HepG2 (cell line): Measurements from ENCODE around the gene CCDC85C. TPM values are rescaled to one million over a fixed set of nuclear protein-coding genes. Genes with fewer than 3 reads are reported as not detected.

Experiments used
- ARHGAP35 ChIP-seq: sonication (generic); formaldehyde crosslinking; IDR thresholded peaks from 2 replicates; pipeline ENCODE4 v1.9.0; 2022; ENCODE audit warnings: mild to moderate bottlenecking, inconsistent platforms, moderate library complexity, missing genetic modification reagents, borderline replicate concordance
- ELF3 ChIP-seq: IDR thresholded peaks from 2 replicates; pipeline ENCODE4 v1.6.1; 2016; ENCODE audit warnings: missing genetic modification reagents, missing compliant biosample characterization
- FOXA3 ChIP-seq: IDR thresholded peaks from 2 replicates; pipeline ENCODE4 v1.6.1; 2016; ENCODE audit warnings: missing genetic modification reagents, missing compliant biosample characterization
- HIVEP1 ChIP-seq: sonication (generic); formaldehyde crosslinking; IDR thresholded peaks from 2 replicates; pipeline ENCODE4 v1.4.0; 2020; ENCODE audit warnings: mild to moderate bottlenecking, missing genetic modification reagents
- HNRNPK ChIP-seq: fragments of 200-400 bp; formaldehyde crosslinking; IDR thresholded peaks from 2 replicates; pipeline ENCODE4 v1.6.1; 2018; ENCODE audit warnings: low read length, low read depth, moderate library complexity, mild to moderate bottlenecking; ENCODE audit not compliant: poor library complexity, severe bottlenecking
- JUND ChIP-seq: sonication (generic); formaldehyde crosslinking; IDR thresholded peaks from 2 replicates; pipeline ENCODE4 v1.8.0; 2022; ENCODE audit warnings: mild to moderate bottlenecking, missing genetic modification reagents
- MED1 ChIP-seq: sonication (generic); formaldehyde crosslinking; IDR thresholded peaks from 2 replicates; pipeline ENCODE4 v1.4.0; 2020; ENCODE audit warnings: missing genetic modification reagents
- NFE2 ChIP-seq: sonication (generic); formaldehyde crosslinking; IDR thresholded peaks from 2 replicates; pipeline ENCODE4 v1.4.0; 2020; ENCODE audit warnings: missing genetic modification reagents
- RNF2 ChIP-seq: fragments of 450-650 bp; conservative IDR thresholded peaks from 2 replicates; pipeline ENCODE4 v1.6.1; 2016; ENCODE audit warnings: low read depth
- SNAPC2 ChIP-seq: sonication (generic); formaldehyde crosslinking; IDR thresholded peaks from 2 replicates; pipeline ENCODE4 v1.8.1; 2022; ENCODE audit warnings: mild to moderate bottlenecking, missing genetic modification reagents
- SPEN ChIP-seq: sonication (generic); formaldehyde crosslinking; IDR thresholded peaks from 2 replicates; pipeline ENCODE4 v1.5.1; 2020; ENCODE audit warnings: low read depth, mild to moderate bottlenecking, missing genetic modification reagents
- SRSF1 ChIP-seq: fragments of 200-400 bp; formaldehyde crosslinking; optimal IDR thresholded peaks from 2 replicates; pipeline ENCODE3; 2017; ENCODE audit warnings: mild to moderate bottlenecking, low read depth, low read length, moderate library complexity
- ZFP36L1 ChIP-seq: sonication (generic); formaldehyde crosslinking; IDR thresholded peaks from 2 replicates; pipeline ENCODE4 v1.8.0; 2022; ENCODE audit warnings: mild to moderate bottlenecking, missing genetic modification reagents, moderate library complexity
- ZFP62 ChIP-seq: sonication (generic); formaldehyde crosslinking; IDR thresholded peaks from 2 replicates; pipeline ENCODE4 v1.4.0; 2020; ENCODE audit warnings: missing genetic modification reagents
- ZMAT3 ChIP-seq: sonication (generic); formaldehyde crosslinking; conservative IDR thresholded peaks from 2 replicates; pipeline ENCODE4 v1.7.0; 2021; ENCODE audit warnings: missing genetic modification reagents
- ZNF235 ChIP-seq: sonication (generic); formaldehyde crosslinking; IDR thresholded peaks from 2 replicates; pipeline ENCODE4 v1.8.1; 2023; ENCODE audit warnings: mild to moderate bottlenecking, missing genetic modification reagents, borderline replicate concordance
- ZNF749 ChIP-seq: sonication (generic); formaldehyde crosslinking; IDR thresholded peaks from 2 replicates; pipeline ENCODE4 v1.8.0; 2022; ENCODE audit warnings: mild to moderate bottlenecking, missing genetic modification reagents, moderate library complexity, borderline replicate concordance
- ZNF775 ChIP-seq: sonication (generic); formaldehyde crosslinking; IDR thresholded peaks from 2 replicates; pipeline ENCODE4 v1.4.0; 2020; ENCODE audit warnings: missing genetic modification reagents, mild to moderate bottlenecking, moderate library complexity, borderline replicate concordance
- ZNF816 ChIP-seq: sonication (generic); formaldehyde crosslinking; IDR thresholded peaks from 2 replicates; pipeline ENCODE4 v1.8.0; 2022; ENCODE audit warnings: missing genetic modification reagents, mild to moderate bottlenecking, borderline replicate concordance
- polyA plus RNA-seq, 8 experiments: library from polyadenylated mRNA; depleted of rRNA in 3 of 8; stranded (reverse) in 7 of 8; unstranded in 1 of 8; fragments of >200 nt; fragmentation: Illumina TruSeq in 4 of 8; extraction: Trizol in 4 of 8; gene quantifications; 2 replicates each; pipeline versions ENCODE4 v1.2.1 to v1.2.3, GENCODE V29; 2011 to 2016; ENCODE audit warnings: low read depth in 4 of 8, missing spikeins in 1 of 8, mixed read lengths in 1 of 8; ENCODE audit not compliant: insufficient read depth in 1 of 8
- total RNA-seq, 5 experiments: library from RNA; depleted of rRNA; stranded (reverse); fragments of >200 nt; fragmentation: Illumina TruSeq; extraction: Trizol; gene quantifications; 2 replicates each; pipeline ENCODE4 v1.2.3, GENCODE V29; 2016; ENCODE audit warnings: low read depth in 1 of 5
- TF ChIP-seq, protein P1 (sequence below), 2 experiments: sonication (generic) in 1 of 2; formaldehyde crosslinking in 1 of 2; IDR thresholded peaks; 2 replicates each; pipeline versions ENCODE4 v1.4.0 to v1.6.1; 2018 to 2020; ENCODE audit warnings: missing genetic modification reagents in 2 of 2, borderline replicate concordance in 1 of 2, low read depth in 1 of 2, mild to moderate bottlenecking in 1 of 2, missing biosample characterization in 1 of 2
- TF ChIP-seq, protein P2 (sequence below): sonication (generic); formaldehyde crosslinking; IDR thresholded peaks from 2 replicates; pipeline ENCODE4 v1.4.0; 2020; ENCODE audit warnings: mild to moderate bottlenecking, missing genetic modification reagents
- TF ChIP-seq, protein P3 (sequence below): sonication (generic); formaldehyde crosslinking; IDR thresholded peaks from 2 replicates; pipeline ENCODE4 v1.5.0; 2020; ENCODE audit warnings: mild to moderate bottlenecking, missing genetic modification reagents
- TF ChIP-seq, protein P4 (sequence below): sonication (generic); formaldehyde crosslinking; IDR thresholded peaks from 2 replicates; pipeline ENCODE4 v1.5.1; 2020; ENCODE audit warnings: missing genetic modification reagents, mild to moderate bottlenecking, borderline replicate concordance

Gene CCDC85C
- total and polyA plus RNA-seq, 2 of the 13 experiments (the other 11 are each of a cell fraction or from before 2014, with no cell fraction given) = 18.8 to 43.8 TPM

DNA sequence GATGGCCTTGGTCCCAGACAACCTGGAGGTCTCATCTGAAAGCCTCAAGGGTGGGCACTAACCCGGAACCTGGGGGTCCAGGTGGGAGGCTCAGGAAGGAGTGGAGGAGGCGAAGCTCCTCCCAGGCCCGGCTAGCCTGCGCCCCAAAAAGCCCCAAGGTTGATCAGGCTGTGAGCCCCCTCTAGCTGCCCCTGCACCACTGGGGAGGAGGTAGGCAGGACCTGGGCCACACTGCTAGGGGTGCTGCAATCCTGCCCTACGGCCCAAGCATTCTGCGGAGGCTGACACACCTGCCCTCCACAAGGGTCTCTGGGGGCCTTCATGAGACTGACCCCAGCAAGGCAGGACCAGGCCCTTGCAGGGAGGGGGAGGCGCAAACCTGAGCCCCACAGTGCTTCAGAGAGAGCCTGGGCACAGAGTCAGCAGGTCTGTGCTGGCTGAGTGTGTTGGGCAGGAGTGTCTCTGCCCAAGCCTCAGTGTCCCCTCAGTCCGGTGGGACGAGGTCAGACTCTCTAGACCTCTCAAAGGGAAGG lies 51.9 kb downstream of the CCDC85C start (continued):
- TF ChIP-seq, protein P1, sequence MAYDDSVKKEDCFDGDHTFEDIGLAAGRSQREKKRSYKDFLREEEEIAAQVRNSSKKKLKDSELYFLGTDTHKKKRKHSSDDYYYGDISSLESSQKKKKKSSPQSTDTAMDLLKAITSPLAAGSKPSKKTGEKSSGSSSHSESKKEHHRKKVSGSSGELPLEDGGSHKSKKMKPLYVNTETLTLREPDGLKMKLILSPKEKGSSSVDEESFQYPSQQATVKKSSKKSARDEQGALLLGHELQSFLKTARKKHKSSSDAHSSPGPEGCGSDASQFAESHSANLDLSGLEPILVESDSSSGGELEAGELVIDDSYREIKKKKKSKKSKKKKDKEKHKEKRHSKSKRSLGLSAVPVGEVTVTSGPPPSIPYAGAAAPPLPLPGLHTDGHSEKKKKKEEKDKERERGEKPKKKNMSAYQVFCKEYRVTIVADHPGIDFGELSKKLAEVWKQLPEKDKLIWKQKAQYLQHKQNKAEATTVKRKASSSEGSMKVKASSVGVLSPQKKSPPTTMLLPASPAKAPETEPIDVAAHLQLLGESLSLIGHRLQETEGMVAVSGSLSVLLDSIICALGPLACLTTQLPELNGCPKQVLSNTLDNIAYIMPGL (CRISPR knock-in tag; IDR thresholded peaks at IDR 0.05; ENCODE audit: borderline replicate concordance in 1 of 2, low read depth in 1 of 2) = no peak
- TF ChIP-seq RNF2 (no peak), JUND (CRISPR knock-in tag) (no peak), HIVEP1 (CRISPR knock-in tag) (no peak), ZNF749 (CRISPR knock-in tag) (no peak), SNAPC2 (no peak), HNRNPK (no peak), SPEN (CRISPR knock-in tag) (no peak), ZNF816 (CRISPR knock-in tag) (0 out of 2 replicates have a peak, but pooled peaks have one; percentile 6), MED1 (CRISPR knock-in tag) (no peak), ARHGAP35 (CRISPR knock-in tag) (no peak), SRSF1 (peak; percentile 35), ZNF775 (no peak), ZFP62 (CRISPR knock-in tag) (no peak), ZFP36L1 (CRISPR knock-in tag) (no peak), ZNF235 (CRISPR knock-in tag) (no peak), FOXA3 (CRISPR knock-in tag) (no peak), ZMAT3 (CRISPR knock-in tag) (no peak), ELF3 (CRISPR knock-in tag) (no peak), NFE2 (CRISPR knock-in tag) (no peak)
- TF ChIP-seq, protein P2, sequence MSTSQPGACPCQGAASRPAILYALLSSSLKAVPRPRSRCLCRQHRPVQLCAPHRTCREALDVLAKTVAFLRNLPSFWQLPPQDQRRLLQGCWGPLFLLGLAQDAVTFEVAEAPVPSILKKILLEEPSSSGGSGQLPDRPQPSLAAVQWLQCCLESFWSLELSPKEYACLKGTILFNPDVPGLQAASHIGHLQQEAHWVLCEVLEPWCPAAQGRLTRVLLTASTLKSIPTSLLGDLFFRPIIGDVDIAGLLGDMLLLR (CRISPR knock-in tag) = no peak
- TF ChIP-seq, protein P3, sequence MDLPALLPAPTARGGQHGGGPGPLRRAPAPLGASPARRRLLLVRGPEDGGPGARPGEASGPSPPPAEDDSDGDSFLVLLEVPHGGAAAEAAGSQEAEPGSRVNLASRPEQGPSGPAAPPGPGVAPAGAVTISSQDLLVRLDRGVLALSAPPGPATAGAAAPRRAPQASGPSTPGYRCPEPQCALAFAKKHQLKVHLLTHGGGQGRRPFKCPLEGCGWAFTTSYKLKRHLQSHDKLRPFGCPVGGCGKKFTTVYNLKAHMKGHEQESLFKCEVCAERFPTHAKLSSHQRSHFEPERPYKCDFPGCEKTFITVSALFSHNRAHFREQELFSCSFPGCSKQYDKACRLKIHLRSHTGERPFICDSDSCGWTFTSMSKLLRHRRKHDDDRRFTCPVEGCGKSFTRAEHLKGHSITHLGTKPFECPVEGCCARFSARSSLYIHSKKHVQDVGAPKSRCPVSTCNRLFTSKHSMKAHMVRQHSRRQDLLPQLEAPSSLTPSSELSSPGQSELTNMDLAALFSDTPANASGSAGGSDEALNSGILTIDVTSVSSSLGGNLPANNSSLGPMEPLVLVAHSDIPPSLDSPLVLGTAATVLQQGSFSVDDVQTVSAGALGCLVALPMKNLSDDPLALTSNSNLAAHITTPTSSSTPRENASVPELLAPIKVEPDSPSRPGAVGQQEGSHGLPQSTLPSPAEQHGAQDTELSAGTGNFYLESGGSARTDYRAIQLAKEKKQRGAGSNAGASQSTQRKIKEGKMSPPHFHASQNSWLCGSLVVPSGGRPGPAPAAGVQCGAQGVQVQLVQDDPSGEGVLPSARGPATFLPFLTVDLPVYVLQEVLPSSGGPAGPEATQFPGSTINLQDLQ = no peak
- TF ChIP-seq, protein P4, sequence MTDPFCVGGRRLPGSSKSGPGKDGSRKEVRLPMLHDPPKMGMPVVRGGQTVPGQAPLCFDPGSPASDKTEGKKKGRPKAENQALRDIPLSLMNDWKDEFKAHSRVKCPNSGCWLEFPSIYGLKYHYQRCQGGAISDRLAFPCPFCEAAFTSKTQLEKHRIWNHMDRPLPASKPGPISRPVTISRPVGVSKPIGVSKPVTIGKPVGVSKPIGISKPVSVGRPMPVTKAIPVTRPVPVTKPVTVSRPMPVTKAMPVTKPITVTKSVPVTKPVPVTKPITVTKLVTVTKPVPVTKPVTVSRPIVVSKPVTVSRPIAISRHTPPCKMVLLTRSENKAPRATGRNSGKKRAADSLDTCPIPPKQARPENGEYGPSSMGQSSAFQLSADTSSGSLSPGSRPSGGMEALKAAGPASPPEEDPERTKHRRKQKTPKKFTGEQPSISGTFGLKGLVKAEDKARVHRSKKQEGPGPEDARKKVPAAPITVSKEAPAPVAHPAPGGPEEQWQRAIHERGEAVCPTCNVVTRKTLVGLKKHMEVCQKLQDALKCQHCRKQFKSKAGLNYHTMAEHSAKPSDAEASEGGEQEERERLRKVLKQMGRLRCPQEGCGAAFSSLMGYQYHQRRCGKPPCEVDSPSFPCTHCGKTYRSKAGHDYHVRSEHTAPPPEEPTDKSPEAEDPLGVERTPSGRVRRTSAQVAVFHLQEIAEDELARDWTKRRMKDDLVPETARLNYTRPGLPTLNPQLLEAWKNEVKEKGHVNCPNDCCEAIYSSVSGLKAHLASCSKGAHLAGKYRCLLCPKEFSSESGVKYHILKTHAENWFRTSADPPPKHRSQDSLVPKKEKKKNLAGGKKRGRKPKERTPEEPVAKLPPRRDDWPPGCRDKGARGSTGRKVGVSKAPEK = no peak
